Mononuclear cell (primary cell): ENCODE results near the gene ZBTB20. TPM values are rescaled to one million over a fixed set of nuclear protein-coding genes. Genes with fewer than 3 reads are reported as not detected.

Experiments
- H3K27me3 ChIP-seq: 2 replicates; pipeline ENCODE4 v1.6.0; 2011; ENCODE audit warnings: low read length, control low read depth; ENCODE audit not compliant: insufficient read depth
- H3K4me1 ChIP-seq: 2 replicates; pipeline ENCODE4 v1.5.1; 2011; ENCODE audit warnings: mild to moderate bottlenecking, low read length, control low read depth; ENCODE audit not compliant: insufficient read depth
- H3K4me3 ChIP-seq: 2 replicates; pipeline ENCODE4 v1.5.1; 2011; ENCODE audit warnings: mild to moderate bottlenecking, low read length, moderate library complexity
- H3K9me3 ChIP-seq: 2 replicates; pipeline ENCODE4 v1.5.1; 2011; ENCODE audit warnings: low read depth, mild to moderate bottlenecking, control low read depth, low read length
- total RNA-seq: library from RNA; depleted of rRNA; stranded (reverse); fragments of >200 nt; gene quantifications from one replicate; pipeline ENCODE4 v1.2.3, GENCODE V29; 2012

Gene ZBTB20
- total RNA-seq, 1 donor, result 38.2 TPM

DNA sequence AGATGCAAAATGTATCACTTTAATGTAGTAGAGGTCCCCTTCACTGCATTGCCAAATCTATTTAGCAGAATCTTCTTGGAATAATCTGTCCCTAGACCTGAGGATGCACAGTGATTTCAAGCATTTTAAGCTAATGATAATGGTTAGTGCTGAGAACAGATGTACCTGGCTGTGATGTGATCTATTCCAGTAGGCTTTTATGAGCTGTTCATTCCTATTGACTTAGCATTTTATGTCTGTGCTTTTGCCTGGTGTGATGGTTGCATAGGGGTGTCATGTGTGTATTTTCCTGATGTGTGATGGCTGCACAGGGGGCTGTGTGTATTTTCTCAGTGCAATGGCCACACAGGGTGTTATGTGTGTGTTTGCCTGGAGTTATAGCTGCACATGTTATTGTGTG lies 580.3 kb downstream of the ZBTB20 start:
- Histone ChIP-seq H3K9me3 (no peaks in the 10 kb centered on the region), H3K4me3 (no peak overlapping the region)

GRCh38 chr3:114566162-114566755 lies 580.8 kb downstream of the ZBTB20 start:
- Histone ChIP-seq H3K9me3 (no peaks in the 10 kb centered on the region), H3K4me3 (no peak overlapping the region), H3K4me1 (no peaks in the 10 kb centered on the region), H3K27me3 (no peaks in the 10 kb centered on the region)

More for the DNA sequence above, 580.3 kb downstream of the ZBTB20 start:
- no peaks in the 10 kb centered on the region for H3K27me3 ChIP-seq
- no peaks in the 10 kb centered on the region for H3K4me1 ChIP-seq

DNA sequence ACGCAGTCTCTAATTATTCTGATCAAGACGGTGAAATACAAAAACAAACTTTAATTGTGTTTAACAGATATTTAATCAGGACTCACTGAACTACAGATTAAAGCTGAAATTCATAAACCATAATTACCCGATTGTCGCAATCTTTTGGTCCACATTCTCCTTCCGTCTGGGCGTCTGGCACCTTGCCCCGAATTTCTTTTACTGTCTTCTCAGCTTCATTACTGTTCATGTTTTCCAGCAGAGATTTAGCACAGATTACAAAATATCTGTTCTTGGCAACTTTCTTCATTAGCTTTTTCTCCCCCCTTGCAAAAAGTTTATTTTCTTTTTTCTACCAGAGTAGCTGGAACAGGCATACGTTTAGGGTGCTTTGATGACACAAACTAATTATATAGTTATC lies 581.9 kb downstream of the ZBTB20 start:
- H3K9me3 ChIP-seq, result no peaks in the 10 kb centered on the region
- H3K27me3 ChIP-seq, result no peaks in the 10 kb centered on the region
- H3K4me1 ChIP-seq, result no peaks in the 10 kb centered on the region
- no peak overlapping the region for H3K4me3 ChIP-seq

DNA sequence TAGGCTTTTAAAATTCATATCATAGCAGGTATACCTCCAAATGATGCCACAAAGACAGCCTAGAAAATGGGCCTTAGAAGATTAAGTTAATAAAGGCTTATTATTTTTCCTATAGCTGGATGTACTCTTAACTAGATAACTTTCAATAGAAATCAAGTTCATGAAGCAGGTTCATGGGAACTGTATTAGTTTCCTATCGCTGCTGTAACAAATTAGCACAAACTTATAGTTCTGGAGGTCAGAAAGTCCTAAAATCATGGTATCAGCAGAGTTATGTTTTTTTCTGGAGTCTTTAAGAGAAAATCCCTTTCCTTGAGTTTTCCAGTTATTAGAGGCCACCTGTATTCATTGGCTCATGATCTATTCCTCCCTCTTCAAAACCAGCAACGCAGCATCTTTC lies 583.4 kb downstream of the ZBTB20 start:
- H3K27me3 ChIP-seq, result no peaks in the 10 kb centered on the region
- no peak overlapping the region for H3K4me3 ChIP-seq
- no peaks in the 10 kb centered on the region for H3K4me1 ChIP-seq
- no peaks in the 10 kb centered on the region for H3K9me3 ChIP-seq

- H3K4me3 ChIP-seq, result no peak overlapping the region
- no peaks in the 10 kb centered on the region for H3K9me3 ChIP-seq
- H3K4me1 ChIP-seq, result no peaks in the 10 kb centered on the region
- H3K27me3 ChIP-seq, result no peaks in the 10 kb centered on the region
These were observed 584.5 kb downstream of the ZBTB20 start for GRCh38 chr3:114562557-114562956.

- H3K27me3 ChIP-seq, result no peaks in the 10 kb centered on the region
- H3K4me1 ChIP-seq, result no peaks in the 10 kb centered on the region
- H3K4me3 ChIP-seq, result no peak overlapping the region
- no peaks in the 10 kb centered on the region for H3K9me3 ChIP-seq
These were observed 588.8 kb downstream of the ZBTB20 start for GRCh38 chr3:114558271-114558670.

- Histone ChIP-seq H3K27me3 (no peaks in the 10 kb centered on the region), H3K4me3 (no peak overlapping the region), H3K9me3 (no peaks in the 10 kb centered on the region), H3K4me1 (no peaks in the 10 kb centered on the region)
These were observed 589.3 kb downstream of the ZBTB20 start for GRCh38 chr3:114557791-114558190.

DNA sequence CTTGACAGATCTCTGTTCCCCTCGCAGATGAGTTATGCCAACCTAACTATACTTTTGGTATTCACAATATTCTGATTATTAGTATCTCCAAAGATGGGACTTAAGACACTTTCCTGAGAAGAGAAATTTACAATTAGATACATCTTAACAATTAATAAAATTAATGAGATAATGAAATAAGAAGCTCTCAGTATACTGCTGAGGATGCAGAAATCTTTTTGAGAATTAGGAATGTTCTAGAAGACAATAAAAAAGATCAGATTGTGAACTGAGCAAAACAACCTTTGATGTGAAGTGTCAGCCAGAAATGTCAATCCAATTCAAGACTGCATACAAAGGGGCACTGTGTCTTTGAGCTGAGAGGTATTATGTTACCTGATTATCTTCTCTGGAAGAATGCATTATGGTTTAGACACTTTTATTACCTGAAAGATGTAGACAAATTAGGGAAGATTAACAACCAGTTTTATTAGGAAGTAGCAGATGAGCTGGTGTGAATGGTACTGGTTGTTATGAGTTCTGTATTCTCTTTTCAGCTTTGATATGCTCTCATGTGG lies 590.4 kb downstream of the ZBTB20 start:
- Histone ChIP-seq H3K4me1 (no peaks in the 10 kb centered on the region), H3K4me3 (no peak overlapping the region), H3K9me3 (no peaks in the 10 kb centered on the region), H3K27me3 (no peaks in the 10 kb centered on the region)

DNA sequence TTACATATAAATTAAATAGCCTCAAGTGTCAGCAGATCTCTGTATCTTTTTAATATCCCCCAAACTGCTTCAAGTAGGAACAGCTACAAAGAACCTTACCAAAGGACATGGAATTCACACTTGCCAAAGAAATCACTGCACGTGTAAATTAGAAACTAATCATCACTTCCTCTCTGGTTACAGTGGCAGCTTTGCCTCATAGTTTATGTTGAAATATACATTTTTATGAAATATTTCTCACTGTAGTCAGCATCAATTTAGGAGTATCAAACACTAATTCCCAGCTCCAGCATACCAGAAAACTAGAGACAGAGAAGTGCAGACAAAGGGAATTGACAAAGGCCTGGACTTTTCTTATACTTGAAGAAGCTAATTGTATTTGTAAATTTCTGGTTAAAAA lies 592.4 kb downstream of the ZBTB20 start:
- no peaks in the 10 kb centered on the region for H3K4me1 ChIP-seq

GRCh38 chr3:114553949-114554593 lies 593.0 kb downstream of the ZBTB20 start:
- Histone ChIP-seq H3K27me3 (no peaks in the 10 kb centered on the region), H3K4me3 (no peak overlapping the region), H3K9me3 (no peaks in the 10 kb centered on the region), H3K4me1 (no peaks in the 10 kb centered on the region)

More for the DNA sequence above, 592.4 kb downstream of the ZBTB20 start:
- Histone ChIP-seq H3K4me3 (no peak overlapping the region), H3K27me3 (no peaks in the 10 kb centered on the region), H3K9me3 (no peaks in the 10 kb centered on the region)

- Histone ChIP-seq H3K4me3 (no peak overlapping the region), H3K27me3 (no peaks in the 10 kb centered on the region), H3K4me1 (no peaks in the 10 kb centered on the region), H3K9me3 (no peaks in the 10 kb centered on the region)
These were observed 594.6 kb downstream of the ZBTB20 start for GRCh38 chr3:114552527-114552812.

DNA sequence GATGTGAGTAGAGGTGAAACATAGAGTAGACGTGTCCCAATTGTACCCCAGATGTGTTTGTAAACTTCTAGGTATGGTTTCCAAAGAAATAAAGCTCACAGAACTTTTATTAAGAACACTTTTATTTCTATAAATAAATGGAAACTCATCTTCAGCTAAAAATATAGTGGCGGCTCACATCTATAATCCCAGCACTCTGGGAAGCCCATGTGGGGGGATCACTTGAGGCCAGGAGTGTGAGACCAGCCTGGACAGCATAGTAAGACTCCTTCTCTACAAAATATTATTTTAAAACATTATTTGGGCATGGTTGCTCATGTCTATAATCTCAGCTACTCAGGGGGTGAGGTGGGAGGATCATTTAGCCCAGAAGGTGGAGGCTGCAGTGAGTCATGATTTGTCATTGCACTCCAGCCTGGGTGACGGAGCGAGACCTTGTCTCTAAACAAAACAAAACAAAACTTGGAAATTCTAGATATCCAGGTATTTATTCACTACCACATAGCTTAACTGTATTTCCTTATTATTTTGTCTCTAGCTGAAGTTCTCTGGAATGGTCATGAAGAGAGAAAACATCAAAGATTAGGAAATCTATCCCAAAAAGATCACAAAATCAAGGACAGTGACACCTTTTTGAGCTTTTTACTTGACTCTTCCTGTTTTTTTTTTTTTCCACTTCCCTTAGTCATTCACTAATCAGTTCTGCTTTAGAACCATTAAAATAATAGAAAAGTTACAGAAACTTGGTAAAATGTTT lies 595.1 kb downstream of the ZBTB20 start:
- Histone ChIP-seq H3K4me3 (no peak overlapping the region), H3K27me3 (no peaks in the 10 kb centered on the region), H3K4me1 (no peaks in the 10 kb centered on the region), H3K9me3 (no peaks in the 10 kb centered on the region)

- no peaks in the 10 kb centered on the region for H3K4me1 ChIP-seq
- no peaks in the 10 kb centered on the region for H3K27me3 ChIP-seq
- H3K4me3 ChIP-seq, result no peak overlapping the region
- no peaks in the 10 kb centered on the region for H3K9me3 ChIP-seq
These were observed 596.9 kb downstream of the ZBTB20 start for GRCh38 chr3:114550165-114550564.

- H3K4me3 ChIP-seq, result no peak overlapping the region
- H3K4me1 ChIP-seq, result no peaks in the 10 kb centered on the region
- H3K9me3 ChIP-seq, result no peaks in the 10 kb centered on the region
- H3K27me3 ChIP-seq, result no peaks in the 10 kb centered on the region
These were observed 601.9 kb downstream of the ZBTB20 start for GRCh38 chr3:114545193-114545592.

- no peaks in the 10 kb centered on the region for H3K27me3 ChIP-seq
- no peaks in the 10 kb centered on the region for H3K9me3 ChIP-seq
- no peaks in the 10 kb centered on the region for H3K4me1 ChIP-seq
- H3K4me3 ChIP-seq, result no peak overlapping the region
These were observed 604.7 kb downstream of the ZBTB20 start for GRCh38 chr3:114542359-114542758.
